Activated CD8-positive, alpha-beta T cell treated with anti-CD3 and anti-CD28 coated beads, Interleukin-2, amount 10 ng/mL, durations not matched to agents 7 days and 5 days (primary cell): ENCODE data around the gene GCC1. TPM values are rescaled to one million over a fixed set of nuclear protein-coding genes. Genes with fewer than 3 reads are reported as not detected.

Experiments used
- ATAC-seq: fragments of 150-1000 bp; cut with Tn5 transposase; one replicate; pipeline ENCODE4 v1.10.0; 2021; ENCODE audit warnings: moderate library complexity
- CTCF ChIA-PET: fragments of 350-600 bp; sonication (Branson Sonifier 250); formaldehyde crosslinking; loops from one replicate; lab custom pipeline; 2021; ENCODE audit warnings: antibody characterized with exemption; lab: Charles Lee
- POLR2A ChIA-PET: fragments of 350-600 bp; sonication (Branson Sonifier 250); formaldehyde crosslinking; loops from one replicate; lab custom pipeline; 2021; ENCODE audit warnings: antibody characterized with exemption; lab: Charles Lee
- DNase-seq: peaks from one replicate; pipeline ENCODE4 v3.0.0-alpha.2; 2020
- H3K27ac Mint-ChIP-seq: one replicate; pipeline ENCODE4 v1.8.0; 2021; ENCODE audit warnings: mild to moderate bottlenecking, mixed read lengths
- H3K27me3 Mint-ChIP-seq: one replicate; pipeline ENCODE4 v1.8.0; 2021; ENCODE audit warnings: low read depth, mixed read lengths
- H3K36me3 Mint-ChIP-seq: one replicate; pipeline ENCODE4 v1.8.0; 2021; ENCODE audit warnings: low read depth, mixed read lengths
- H3K4me1 Mint-ChIP-seq: one replicate; pipeline ENCODE4 v1.8.0; 2021; ENCODE audit warnings: low read depth, mixed read lengths
- H3K4me3 Mint-ChIP-seq: one replicate; pipeline ENCODE4 v1.8.0; 2021; ENCODE audit warnings: mild to moderate bottlenecking, mixed read lengths
- H3K9me3 Mint-ChIP-seq: one replicate; pipeline ENCODE4 v1.8.0; 2022; ENCODE audit warnings: mixed read lengths; ENCODE audit not compliant: insufficient read depth
- total RNA-seq, 2 experiments: library from RNA; stranded (reverse); gene quantifications; one replicate each; pipeline ENCODE4 v1.2.3, GENCODE V29; 2021

The GCC1 gene
- total RNA-seq, 2 experiments from 2014 or later: 18.0 to 18.6 TPM

- Mint-ChIP-seq H3K27ac (peak overlapping the region; percentile 86), H3K4me3 (peak overlapping the region; percentile 85), H3K36me3 (peaks cover 26% of the 10 kb centered on the region), H3K27me3 (no peaks in the 10 kb centered on the region), H3K9me3 (no peaks in the 10 kb centered on the region), H3K4me1 (peaks cover 32% of the 10 kb centered on the region)
- POLR2A ChIA-PET: interaction anchor here (1.9 kb wide), 1 partner anchor 197 kb away, joined by 9 read pairs; the partner anchor contains the start of gene ZNF800
- DNase-seq (peak; percentile 55), ATAC-seq (peak; percentile 27)
- CTCF ChIA-PET: interaction anchor here (0.6 to 1.0 kb wide), 4 partner anchors 68 to 241 kb away, joined by 3 to 4 read pairs (median 3); no protein-coding TSS in a partner anchor
These were observed 3.5 kb upstream of the GCC1 start for GRCh38 chr7:127588697-127589482.

GRCh38 chr7:127588019-127588696 is 2.8 kb upstream of the GCC1 start, which contains the start of gene ARF5:
TSS of gene ARF5 (plus strand) at chr7:127588411. CDS start at chr7:127588499, 88 bp downstream.
- DNase-seq (peak; percentile 88), ATAC-seq (peak; percentile 85)
- Mint-ChIP-seq H3K27me3 (no peaks in the 10 kb centered on the region), H3K4me1 (peaks cover 39% of the 10 kb centered on the region), H3K27ac (peak within 1 kb of the TSS; percentile 86), H3K9me3 (no peaks in the 10 kb centered on the region), H3K36me3 (peaks cover 30% of the 10 kb centered on the region), H3K4me3 (peak within 1 kb of the TSS; percentile 85)
- ChIA-PET POLR2A (interaction anchor here (1.9 kb wide), 1 partner anchor 196 kb away, joined by 9 read pairs; the partner anchor contains the start of gene ZNF800), CTCF (interaction anchor here (0.6 to 1.0 kb wide), 4 partner anchors 69 to 240 kb away, joined by 3 to 4 read pairs (median 3); no protein-coding TSS in a partner anchor)

GRCh38 chr7:127587663-127588018 is 2.2 kb upstream of the GCC1 start:
- ATAC-seq (no peak), DNase-seq (no peak)
- Mint-ChIP-seq H3K36me3 (peaks cover 36% of the 10 kb centered on the region), H3K9me3 (no peaks in the 10 kb centered on the region), H3K27me3 (no peaks in the 10 kb centered on the region), H3K4me1 (peaks cover 45% of the 10 kb centered on the region), H3K27ac (no peak overlapping the region), H3K4me3 (peak overlapping the region; percentile 71)
- ChIA-PET POLR2A (interaction anchor here (1.9 kb wide), 1 partner anchor 196 kb away, joined by 9 read pairs; the partner anchor contains the start of gene ZNF800), CTCF (no interaction called here)

GRCh38 chr7:127586346-127586745 is 950 bp upstream of the GCC1 start:
- POLR2A ChIA-PET: interaction anchor here (0.6 kb wide), 1 partner anchor 41 kb away, joined by 3 read pairs; no protein-coding TSS in a partner anchor
- no peak for ATAC-seq
- CTCF ChIA-PET: interaction anchor here (0.8 to 3.0 kb wide), 5 partner anchors 42 to 623 kb away, joined by 3 to 11 read pairs (median 3); no protein-coding TSS in a partner anchor
- Mint-ChIP-seq H3K9me3 (no peaks in the 10 kb centered on the region), H3K4me3 (no peak overlapping the region), H3K36me3 (peaks cover 41% of the 10 kb centered on the region), H3K27me3 (no peaks in the 10 kb centered on the region), H3K4me1 (peaks cover 54% of the 10 kb centered on the region), H3K27ac (no peak overlapping the region)
- no peak for DNase-seq

GRCh38 chr7:127584648-127585043 is 750 bp downstream of the GCC1 start:
- peaks cover 54% of the 10 kb centered on the region for H3K4me1 Mint-ChIP-seq
- ChIA-PET POLR2A (interaction anchor here (0.9 to 1.9 kb wide), 4 partner anchors 12 to 625 kb away, joined by 3 to 8 read pairs (median 4); partner anchors contain the start of gene ZNF800), CTCF (interaction anchor here (1.1 to 3.0 kb wide), 3 partner anchors 36 to 624 kb away, joined by 3 to 11 read pairs (median 4); no protein-coding TSS in a partner anchor)
- peak overlapping the region; percentile 97 for H3K27ac Mint-ChIP-seq
- DNase-seq (no peak), ATAC-seq (no peak)
- H3K27me3 Mint-ChIP-seq: no peaks in the 10 kb centered on the region
- no peaks in the 10 kb centered on the region for H3K9me3 Mint-ChIP-seq
- peaks cover 35% of the 10 kb centered on the region for H3K36me3 Mint-ChIP-seq
- H3K4me3 Mint-ChIP-seq: peak overlapping the region; percentile 94

- Mint-ChIP-seq H3K27ac (no peak overlapping the region), H3K27me3 (no peaks in the 10 kb centered on the region), H3K4me3 (no peak overlapping the region), H3K9me3 (no peaks in the 10 kb centered on the region), H3K4me1 (peaks cover 46% of the 10 kb centered on the region), H3K36me3 (peaks cover 35% of the 10 kb centered on the region)
- no peak for ATAC-seq
- ChIA-PET CTCF (no interaction called here), POLR2A (interaction anchor here (1.1 kb wide), 1 partner anchor 190 kb away, joined by 5 read pairs; the partner anchor contains the start of gene ZNF800)
- DNase-seq: no peak
These were observed 3.0 kb downstream of the GCC1 start for GRCh38 chr7:127582361-127582760.

- POLR2A ChIA-PET: interaction anchor here (1.1 kb wide), 1 partner anchor 189 kb away, joined by 5 read pairs; the partner anchor contains the start of gene ZNF800
- DNase-seq (no peak), ATAC-seq (no peak)
- Mint-ChIP-seq H3K4me3 (no peak overlapping the region), H3K4me1 (peaks cover 44% of the 10 kb centered on the region), H3K27me3 (no peaks in the 10 kb centered on the region), H3K27ac (no peak overlapping the region), H3K9me3 (no peaks in the 10 kb centered on the region), H3K36me3 (peaks cover 35% of the 10 kb centered on the region)
- CTCF ChIA-PET: interaction anchor here (1.1 kb wide), 1 partner anchor 135 kb away, joined by 3 read pairs; no protein-coding TSS in a partner anchor
These were observed 3.7 kb downstream of the GCC1 start for GRCh38 chr7:127581716-127582115.

GRCh38 chr7:127580612-127581011 is 4.8 kb downstream of the GCC1 start:
- Mint-ChIP-seq H3K27ac (no peak overlapping the region), H3K36me3 (peaks cover 36% of the 10 kb centered on the region), H3K27me3 (no peaks in the 10 kb centered on the region), H3K4me3 (no peak overlapping the region), H3K9me3 (no peaks in the 10 kb centered on the region), H3K4me1 (peaks cover 40% of the 10 kb centered on the region)
- ChIA-PET CTCF (interaction anchor here (1.1 kb wide), 1 partner anchor 134 kb away, joined by 3 read pairs; no protein-coding TSS in a partner anchor), POLR2A (no interaction called here)
- DNase-seq (no peak), ATAC-seq (no peak)

- Mint-ChIP-seq H3K27ac (no peak overlapping the region), H3K4me1 (peaks cover 26% of the 10 kb centered on the region), H3K36me3 (peaks cover 34% of the 10 kb centered on the region), H3K9me3 (no peaks in the 10 kb centered on the region), H3K27me3 (no peaks in the 10 kb centered on the region), H3K4me3 (no peak overlapping the region)
- ATAC-seq (no peak), DNase-seq (no peak)
- CTCF ChIA-PET: no interaction called here
- POLR2A ChIA-PET: no interaction called here
These were observed 6.6 kb downstream of the GCC1 start for GRCh38 chr7:127578711-127579275.

GRCh38 chr7:127578036-127578684 is 7.2 kb downstream of the GCC1 start:
- no peaks in the 10 kb centered on the region for H3K9me3 Mint-ChIP-seq
- peaks cover 30% of the 10 kb centered on the region for H3K36me3 Mint-ChIP-seq
- ATAC-seq (no peak), DNase-seq (no peak)
- no peak overlapping the region for H3K27ac Mint-ChIP-seq
- peaks cover 19% of the 10 kb centered on the region for H3K4me1 Mint-ChIP-seq
- ChIA-PET CTCF (no interaction called here), POLR2A (no interaction called here)
- no peaks in the 10 kb centered on the region for H3K27me3 Mint-ChIP-seq
- H3K4me3 Mint-ChIP-seq: no peak overlapping the region
